GDM1 (cell line): ENCODE measurements around the gene CRIM1.

ENCODE experiments used
- DNase-seq: peaks from one replicate; lab custom pipeline; 2025; lab: John Stamatoyannopoulos, UW

CRIM1 gene

GRCh38 chr2:36430549-36430948 is 75.0 kb downstream of the CRIM1 start:
- no peak for DNase-seq

GRCh38 chr2:36432479-36432878 is 76.9 kb downstream of the CRIM1 start:
- no peak for DNase-seq

- DNase-seq = no peak
These were observed 78.0 kb downstream of the CRIM1 start for GRCh38 chr2:36433311-36434217.

GRCh38 chr2:36438449-36438977 is 82.9 kb downstream of the CRIM1 start:
- DNase-seq = no peak

- no peak for DNase-seq
These were observed 83.5 kb downstream of the CRIM1 start for GRCh38 chr2:36439084-36439483.

GRCh38 chr2:36441065-36441625 is 85.6 kb downstream of the CRIM1 start:
- no peak for DNase-seq

GRCh38 chr2:36441816-36442215 is 86.2 kb downstream of the CRIM1 start:
- no peak for DNase-seq

GRCh38 chr2:36444216-36444936 is 88.8 kb downstream of the CRIM1 start:
- no peak for DNase-seq

GRCh38 chr2:36445185-36445866 is 89.7 kb downstream of the CRIM1 start:
- no peak for DNase-seq

GRCh38 chr2:36446294-36446693 is 90.7 kb downstream of the CRIM1 start:
- DNase-seq = no peak

GRCh38 chr2:36449213-36449612 is 93.6 kb downstream of the CRIM1 start:
- no peak for DNase-seq

- DNase-seq = no peak
These were observed 94.4 kb downstream of the CRIM1 start for GRCh38 chr2:36449943-36450392.

- no peak for DNase-seq
These were observed 95.1 kb downstream of the CRIM1 start for GRCh38 chr2:36450466-36451196.

GRCh38 chr2:36451512-36451911 is 95.9 kb downstream of the CRIM1 start:
- no peak for DNase-seq

GRCh38 chr2:36452260-36452659 is 96.7 kb downstream of the CRIM1 start:
- DNase-seq = no peak

- no peak for DNase-seq
These were observed 98.1 kb downstream of the CRIM1 start for GRCh38 chr2:36453652-36454051.

GRCh38 chr2:36455011-36455410 is 99.4 kb downstream of the CRIM1 start:
- DNase-seq = no peak

GRCh38 chr2:36455788-36456187 is 100.2 kb downstream of the CRIM1 start:
- no peak for DNase-seq

- no peak for DNase-seq
These were observed 100.9 kb downstream of the CRIM1 start for GRCh38 chr2:36456227-36457175.

- DNase-seq = no peak
These were observed 102.5 kb downstream of the CRIM1 start for GRCh38 chr2:36458106-36458505.
